SK-N-SH (cell line): ENCODE data around the gene MYO18B.

Experiments
- CHD2 ChIP-seq: fragments of 150-350 bp; IDR thresholded peaks from 2 replicates; pipeline ENCODE4 v1.6.1; 2018; ENCODE audit warnings: low read length; ENCODE audit not compliant: partially characterized antibody
- CTCF ChIP-seq: fragments of 200-600 bp; sonication (generic); IDR thresholded peaks from 2 replicates; pipeline ENCODE4 v1.6.1; 2017; ENCODE audit warnings: antibody characterized with exemption, mild to moderate bottlenecking, moderate library complexity
- GABPA ChIP-seq: IDR thresholded peaks from 2 replicates; pipeline ENCODE4 v1.4.0; 2012; ENCODE audit warnings: low read depth, mild to moderate bottlenecking
- RXRA ChIP-seq: IDR thresholded peaks from 2 replicates; pipeline ENCODE4 v1.4.0; 2012; ENCODE audit warnings: low read depth, mild to moderate bottlenecking, borderline replicate concordance
- SIN3A ChIP-seq: IDR thresholded peaks from 2 replicates; pipeline ENCODE4 v1.6.1; 2012; ENCODE audit warnings: low read depth, mild to moderate bottlenecking, low read length, moderate library complexity, borderline replicate concordance
- SMC3 ChIP-seq: IDR thresholded peaks from 2 replicates; pipeline ENCODE4 v1.6.1; 2012; ENCODE audit warnings: low read depth, low read length, improper control_type of control experiment
- TEAD4 ChIP-seq: IDR thresholded peaks from 2 replicates; pipeline ENCODE4 v1.4.0; 2012; ENCODE audit warnings: mild to moderate bottlenecking, borderline replicate concordance; ENCODE audit not compliant: insufficient read depth
- YY1 ChIP-seq: IDR thresholded peaks from 2 replicates; pipeline ENCODE4 v1.4.0; 2012; ENCODE audit warnings: low read depth, mild to moderate bottlenecking

DNA sequence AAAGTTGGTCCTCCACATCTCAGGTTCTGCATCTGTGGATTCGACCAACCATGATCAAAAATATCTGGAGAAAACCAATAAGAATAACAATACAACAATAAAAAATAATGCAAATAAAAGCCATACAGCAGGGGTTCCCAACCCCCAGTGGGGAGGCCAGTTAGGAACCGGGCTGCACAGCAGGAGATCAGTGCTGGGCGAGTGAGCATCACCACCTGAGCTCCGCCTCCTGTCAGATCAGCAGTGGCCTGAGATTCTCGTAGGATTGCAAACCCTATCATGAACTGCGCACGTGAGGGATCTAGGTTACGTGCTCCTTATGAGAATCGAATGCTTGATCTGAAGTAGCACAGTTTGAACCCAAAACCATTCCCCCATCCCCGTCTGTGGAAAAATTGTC lies 25.4 kb upstream of the MYO18B start:
- TF ChIP-seq SMC3 (no peak), YY1 (no peak), CTCF (no peak), CHD2 (no peak), TEAD4 (no peak), RXRA (no peak), SIN3A (no peak), GABPA (no peak)
